ENCODE data around the gene C14orf132.

DNA sequence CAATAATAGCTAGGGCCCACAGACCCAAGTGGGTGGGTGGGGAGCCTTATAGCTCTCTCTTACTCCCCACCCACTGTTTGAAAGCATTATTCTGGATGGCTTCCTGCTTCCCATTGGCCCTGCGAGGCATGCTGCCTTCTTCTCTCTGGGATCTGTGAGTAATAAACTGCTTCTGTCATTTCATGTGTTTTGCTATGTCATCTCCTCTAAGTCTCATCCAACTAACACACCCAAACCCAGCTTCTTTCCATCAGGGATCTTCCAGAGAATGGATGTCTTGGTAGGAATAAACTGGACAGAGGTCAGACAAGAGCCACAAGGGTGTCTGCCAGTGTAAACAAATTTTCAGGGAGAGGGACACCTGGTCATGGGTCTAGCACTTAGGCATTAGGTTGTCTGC is 99.1 kb downstream of the C14orf132 start:
- TF ChIP-seq, protein P1, sequence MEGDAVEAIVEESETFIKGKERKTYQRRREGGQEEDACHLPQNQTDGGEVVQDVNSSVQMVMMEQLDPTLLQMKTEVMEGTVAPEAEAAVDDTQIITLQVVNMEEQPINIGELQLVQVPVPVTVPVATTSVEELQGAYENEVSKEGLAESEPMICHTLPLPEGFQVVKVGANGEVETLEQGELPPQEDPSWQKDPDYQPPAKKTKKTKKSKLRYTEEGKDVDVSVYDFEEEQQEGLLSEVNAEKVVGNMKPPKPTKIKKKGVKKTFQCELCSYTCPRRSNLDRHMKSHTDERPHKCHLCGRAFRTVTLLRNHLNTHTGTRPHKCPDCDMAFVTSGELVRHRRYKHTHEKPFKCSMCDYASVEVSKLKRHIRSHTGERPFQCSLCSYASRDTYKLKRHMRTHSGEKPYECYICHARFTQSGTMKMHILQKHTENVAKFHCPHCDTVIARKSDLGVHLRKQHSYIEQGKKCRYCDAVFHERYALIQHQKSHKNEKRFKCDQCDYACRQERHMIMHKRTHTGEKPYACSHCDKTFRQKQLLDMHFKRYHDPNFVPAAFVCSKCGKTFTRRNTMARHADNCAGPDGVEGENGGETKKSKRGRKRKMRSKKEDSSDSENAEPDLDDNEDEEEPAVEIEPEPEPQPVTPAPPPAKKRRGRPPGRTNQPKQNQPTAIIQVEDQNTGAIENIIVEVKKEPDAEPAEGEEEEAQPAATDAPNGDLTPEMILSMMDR (IDR thresholded peaks at IDR 0.05): no peak
- TF ChIP-seq EP300 (IDR thresholded peaks at IDR 0.05): no peak
